ENCODE measurements around the gene ZNF592.

ZNF592 gene

GRCh38 chr15:84821501-84822021, 73.2 kb downstream of the ZNF592 start:
- DNase-seq, result peak; percentile 72
- in situ Hi-C loops (cut with MboI; ENCODE audit: low pct_unique_long_range_greater_than_20kb, low sequenced_read_pairs), result no loop called here

GRCh38 chr15:84822653-84823281, 74.4 kb downstream of the ZNF592 start:
- no peak for DNase-seq
- in situ Hi-C loops (cut with MboI; ENCODE audit: low pct_unique_long_range_greater_than_20kb, low sequenced_read_pairs), result no loop called here

GRCh38 chr15:84823282-84823878, 75.0 kb downstream of the ZNF592 start:
- in situ Hi-C loops (cut with MboI; ENCODE audit: low pct_unique_long_range_greater_than_20kb, low sequenced_read_pairs), result no loop called here
- DNase-seq, result no peak

- in situ Hi-C loops (cut with MboI; ENCODE audit: low pct_unique_long_range_greater_than_20kb, low sequenced_read_pairs), result no loop called here
- DNase-seq, result no peak
Observed at GRCh38 chr15:84824260-84825007, 76.0 kb downstream of the ZNF592 start.

- in situ Hi-C loops (cut with MboI; ENCODE audit: low pct_unique_long_range_greater_than_20kb, low sequenced_read_pairs), result no loop called here
- DNase-seq, result peak; percentile 62
Observed at GRCh38 chr15:84826369-84826823, 78.0 kb downstream of the ZNF592 start.

- in situ Hi-C loops (cut with MboI; ENCODE audit: low pct_unique_long_range_greater_than_20kb, low sequenced_read_pairs), result no loop called here
- DNase-seq, result no peak
Observed at GRCh38 chr15:84827246-84827645, 78.9 kb downstream of the ZNF592 start.

GRCh38 chr15:84828086-84828908, 79.9 kb downstream of the ZNF592 start:
- no peak for DNase-seq
- in situ Hi-C loops (cut with MboI; ENCODE audit: low pct_unique_long_range_greater_than_20kb, low sequenced_read_pairs), result no loop called here

GRCh38 chr15:84829428-84829827, 81.0 kb downstream of the ZNF592 start:
- in situ Hi-C loops (cut with MboI; ENCODE audit: low pct_unique_long_range_greater_than_20kb, low sequenced_read_pairs), result no loop called here
- no peak for DNase-seq

- in situ Hi-C loops (cut with MboI; ENCODE audit: low pct_unique_long_range_greater_than_20kb, low sequenced_read_pairs), result no loop called here
- no peak for DNase-seq
Observed at GRCh38 chr15:84830036-84830435, 81.6 kb downstream of the ZNF592 start.

- DNase-seq, result no peak
- in situ Hi-C loops (cut with MboI; ENCODE audit: low pct_unique_long_range_greater_than_20kb, low sequenced_read_pairs), result no loop called here
Observed at GRCh38 chr15:84831028-84831427, 82.6 kb downstream of the ZNF592 start.

- in situ Hi-C loops (cut with MboI; ENCODE audit: low pct_unique_long_range_greater_than_20kb, low sequenced_read_pairs), result no loop called here
- no peak for DNase-seq
Observed at GRCh38 chr15:84831613-84832012, 83.2 kb downstream of the ZNF592 start.

GRCh38 chr15:84832448-84833040, 84.2 kb downstream of the ZNF592 start:
- in situ Hi-C loops (cut with MboI; ENCODE audit: low pct_unique_long_range_greater_than_20kb, low sequenced_read_pairs), result no loop called here

GRCh38 chr15:84833447-84834228, 85.2 kb downstream of the ZNF592 start:
- no peak for DNase-seq
- in situ Hi-C loops (cut with MboI; ENCODE audit: low pct_unique_long_range_greater_than_20kb, low sequenced_read_pairs), result no loop called here

More at GRCh38 chr15:84832448-84833040, 84.2 kb downstream of the ZNF592 start:
- DNase-seq, result no peak

GRCh38 chr15:84834229-84834955, 86.0 kb downstream of the ZNF592 start:
- in situ Hi-C loops (cut with MboI; ENCODE audit: low pct_unique_long_range_greater_than_20kb, low sequenced_read_pairs), result no loop called here
- no peak for DNase-seq

- in situ Hi-C loops (cut with MboI; ENCODE audit: low pct_unique_long_range_greater_than_20kb, low sequenced_read_pairs), result no loop called here
- no peak for DNase-seq
Observed at GRCh38 chr15:84834969-84835368, 86.6 kb downstream of the ZNF592 start.

GRCh38 chr15:84835661-84836337, 87.4 kb downstream of the ZNF592 start:
- in situ Hi-C loops (cut with MboI; ENCODE audit: low pct_unique_long_range_greater_than_20kb, low sequenced_read_pairs), result no loop called here
- no peak for DNase-seq

- in situ Hi-C loops (cut with MboI; ENCODE audit: low pct_unique_long_range_greater_than_20kb, low sequenced_read_pairs), result no loop called here
- no peak for DNase-seq
Observed at GRCh38 chr15:84836844-84837243, 88.5 kb downstream of the ZNF592 start.
